Upper lobe of left lung (tissue), 6 donors: ENCODE results near the gene ANO3. TPM values are rescaled to one million over a fixed set of nuclear protein-coding genes. Genes with fewer than 3 reads are reported as not detected.

Experiments
- ATAC-seq, 2 donors: fragments of 200-7000 bp; cut with Tn5 transposase; one replicate each; pipeline ENCODE4 v1.9.1; 2022; ENCODE audit warnings: mild to moderate bottlenecking in 2 of 2, moderate library complexity in 2 of 2; ENCODE audit not compliant: low FRiP score in 2 of 2
- DNase-seq, 2 donors: peaks; one replicate each; pipeline ENCODE4 v3.0.0-alpha.2; 2019 to 2020
- H3K27ac ChIP-seq, 4 donors: fragments of 200-600 bp; sonication (generic); one replicate each; pipeline ENCODE4 v1.5.1; 2016 to 2019
- H3K27me3 ChIP-seq, 4 donors: fragments of 200-600 bp; sonication (generic); one replicate each; pipeline ENCODE4 v1.5.1; 2017 to 2019
- H3K36me3 ChIP-seq, 4 donors: fragments of 200-600 bp; sonication (generic); one replicate each; pipeline ENCODE4 v1.5.1; 2016 to 2019
- H3K4me1 ChIP-seq, 4 donors: fragments of 200-600 bp; sonication (generic); one replicate each; pipeline ENCODE4 v1.5.1; 2018 to 2019
- H3K4me3 ChIP-seq, 4 donors: fragments of 200-600 bp; sonication (generic); one replicate each; pipeline ENCODE4 v1.5.1; 2017 to 2019; ENCODE audit warnings: mild to moderate bottlenecking in 2 of 4, moderate library complexity in 1 of 4
- H3K9me3 ChIP-seq, 4 donors: fragments of 200-600 bp; sonication (generic); one replicate each; pipeline ENCODE4 v1.5.1; 2018 to 2019
- CTCF ChIP-seq, 6 experiments: fragments of 450-650 bp in 4 of 6; fragments of 200-600 bp in 2 of 6; sonication (generic) in 2 of 6; IDR thresholded peaks; one replicate each; pipeline ENCODE4 v1.5.1; 2016 to 2019; ENCODE audit warnings: antibody characterized with exemption in 6 of 6
- EP300 ChIP-seq, 4 donors: sonication (generic); formaldehyde crosslinking; IDR thresholded peaks; one replicate each; pipeline ENCODE4 v1.5.1; 2017; ENCODE audit warnings: antibody characterized with exemption in 4 of 4, control low read depth in 2 of 4
- POLR2A ChIP-seq, 4 donors: fragments of 450-650 bp; IDR thresholded peaks; one replicate each; pipeline ENCODE4 v1.5.1; 2016 to 2017; ENCODE audit warnings: antibody characterized with exemption in 4 of 4, mild to moderate bottlenecking in 2 of 4
- POLR2AphosphoS5 ChIP-seq, 2 donors: sonication (generic); formaldehyde crosslinking; IDR thresholded peaks; one replicate each; pipeline ENCODE4 v1.5.1; 2017; ENCODE audit warnings: antibody characterized with exemption in 2 of 2
- WGBS, 2 donors: methylation state at CpG; one replicate each; pipeline ENCODE4 v1.1.5; 2017 to 2018; 5-methylcytosine and 5-hydroxymethylcytosine counted together
- total RNA-seq, 6 donors: library from RNA; depleted of rRNA in 4 of 6; stranded (reverse); fragments of >200 nt in 4 of 6; gene quantifications; one replicate each; pipeline versions ENCODE4 v1.1.0 to v1.2.1, GENCODE V29; 2016 to 2021
- donor health status: DM: no; HTN: no; CAD: no; lungs with moderate emphysema.
- donor health status: DM: no; HTN: yes; CAD: no; lungs with severe emphysema.

Gene ANO3
- total RNA-seq, 6 donors from 2014 or later = 0.30 to 0.57 (median 0.33) TPM; not detected in 1

- ATAC-seq = no peak
- 86 to 87% methylated on average over 1 of the region's 1 CpG for WGBS, 2 donors
- TF ChIP-seq POLR2AphosphoS5 (IDR thresholded peaks at IDR 0.05) = no peak
- no peak for TF ChIP-seq POLR2A (IDR thresholded peaks at IDR 0.05)
- TF ChIP-seq CTCF (IDR thresholded peaks at IDR 0.05) = no peak
- no peak for TF ChIP-seq EP300 (IDR thresholded peaks at IDR 0.05)
Observed at GRCh38 chr11:26365284-26365683, 33.4 kb downstream of the ANO3 start.

GRCh38 chr11:26377619-26378018, 45.7 kb downstream of the ANO3 start:
- no peak for ATAC-seq
- TF ChIP-seq EP300 (IDR thresholded peaks at IDR 0.05) = no peak
- TF ChIP-seq CTCF (IDR thresholded peaks at IDR 0.05) = no peak
- TF ChIP-seq POLR2AphosphoS5 (IDR thresholded peaks at IDR 0.05) = no peak
- no peak for TF ChIP-seq POLR2A (IDR thresholded peaks at IDR 0.05)
- H3K27me3 ChIP-seq = no peaks in the 10 kb centered on the region
- H3K4me3 ChIP-seq = no peak overlapping the region
- peaks cover 5 to 13% (median 9%) of the 10 kb centered on the region in 4 donors for H3K9me3 ChIP-seq
- H3K36me3 ChIP-seq = no peaks in the 10 kb centered on the region
- whole genome bisulfite sequencing, 2 donors = 92 to 96% methylated on average over 1 of the region's 1 CpG
- no peak for DNase-seq
- H3K4me1 ChIP-seq = no peaks in the 10 kb centered on the region
- no peak overlapping the region for H3K27ac ChIP-seq

More at GRCh38 chr11:26365284-26365683, 33.4 kb downstream of the ANO3 start:
- Histone ChIP-seq H3K4me1 (no peaks in the 10 kb centered on the region), H3K9me3 (peaks cover 0 to 8% (median 7%) of the 10 kb centered on the region in 4 donors), H3K27ac (no peak overlapping the region), H3K36me3 (no peaks in the 10 kb centered on the region), H3K4me3 (no peak overlapping the region), H3K27me3 (no peaks in the 10 kb centered on the region)
- DNase-seq = no peak

- whole genome bisulfite sequencing, 2 donors = 59 to 64% methylated on average over 1 of the region's 1 CpG
Observed at GRCh38 chr11:26399336-26399735, 67.4 kb downstream of the ANO3 start.

GRCh38 chr11:26410706-26411366, 78.9 kb downstream of the ANO3 start:
- DNase-seq (no peak), ATAC-seq (no peak)
- TF ChIP-seq EP300 (IDR thresholded peaks at IDR 0.05) = no peak
- TF ChIP-seq POLR2A (IDR thresholded peaks at IDR 0.05) = no peak
- TF ChIP-seq POLR2AphosphoS5 (IDR thresholded peaks at IDR 0.05) = no peak
- TF ChIP-seq CTCF (IDR thresholded peaks at IDR 0.05) = no peak
- Histone ChIP-seq H3K27me3 (no peaks in the 10 kb centered on the region), H3K4me3 (no peak overlapping the region), H3K27ac (no peak overlapping the region), H3K36me3 (no peaks in the 10 kb centered on the region), H3K4me1 (no peaks in the 10 kb centered on the region), H3K9me3 (no peaks in the 10 kb centered on the region)
- WGBS, 2 donors = 75 to 81% methylated on average over 5 of the region's 5 CpGs

More at GRCh38 chr11:26399336-26399735, 67.4 kb downstream of the ANO3 start:
- DNase-seq = no peak
- Histone ChIP-seq H3K27me3 (no peaks in the 10 kb centered on the region), H3K9me3 (no peaks in the 10 kb centered on the region), H3K4me3 (no peak overlapping the region), H3K4me1 (no peaks in the 10 kb centered on the region), H3K27ac (no peak overlapping the region), H3K36me3 (no peaks in the 10 kb centered on the region)
- TF ChIP-seq POLR2AphosphoS5 (IDR thresholded peaks at IDR 0.05) = no peak
- no peak for TF ChIP-seq POLR2A (IDR thresholded peaks at IDR 0.05)
- TF ChIP-seq CTCF (IDR thresholded peaks at IDR 0.05) = no peak
- TF ChIP-seq EP300 (IDR thresholded peaks at IDR 0.05) = no peak
- ATAC-seq = no peak

GRCh38 chr11:26412955-26413354, 81.0 kb downstream of the ANO3 start:
- H3K36me3 ChIP-seq = no peaks in the 10 kb centered on the region
- ATAC-seq (no peak), DNase-seq (no peak)
- H3K4me1 ChIP-seq = no peaks in the 10 kb centered on the region
- H3K27ac ChIP-seq = no peak overlapping the region
- no peaks in the 10 kb centered on the region for H3K27me3 ChIP-seq
- WGBS, 2 donors = 38 to 47% methylated on average over 1 of the region's 1 CpG
- no peak overlapping the region for H3K4me3 ChIP-seq
- no peak for TF ChIP-seq CTCF (IDR thresholded peaks at IDR 0.05)
- no peaks in the 10 kb centered on the region for H3K9me3 ChIP-seq
